GM18505 (cell line): ENCODE measurements around the gene USP31.

Experiments used
- ATAC-seq: cut with Tn5 transposase; IDR thresholded peaks from one replicate; pipeline ENCODE4 v1.9.1; 2021; ENCODE audit not compliant: unreplicated experiment
- POLR2A ChIP-seq: IDR thresholded peaks from 4 replicates; pipeline ENCODE4 v1.6.1; 2011; ENCODE audit warnings: borderline replicate concordance; ENCODE audit not compliant: insufficient read depth, insufficient read length; ENCODE audit errors: extremely low read depth

Gene USP31

GRCh38 chr16:23068079-23068736, 81.0 kb downstream of the USP31 start:
- no peak for ATAC-seq
- TF ChIP-seq POLR2A: no peak

- ATAC-seq: no peak
- no peak for TF ChIP-seq POLR2A
Measured at GRCh38 chr16:23066676-23067075, 82.6 kb downstream of the USP31 start.

GRCh38 chr16:23064639-23065038, 84.6 kb downstream of the USP31 start:
- ATAC-seq: no peak

GRCh38 chr16:23062524-23062923, 86.7 kb downstream of the USP31 start:
- TF ChIP-seq POLR2A: no peak
- no peak for ATAC-seq

More at GRCh38 chr16:23064639-23065038, 84.6 kb downstream of the USP31 start:
- TF ChIP-seq POLR2A: no peak

GRCh38 chr16:23061669-23062068, 87.6 kb downstream of the USP31 start:
- no peak for ATAC-seq

GRCh38 chr16:23060458-23061320, 88.6 kb downstream of the USP31 start:
- TF ChIP-seq POLR2A: no peak
- no peak for ATAC-seq

More at GRCh38 chr16:23061669-23062068, 87.6 kb downstream of the USP31 start:
- TF ChIP-seq POLR2A: no peak

- TF ChIP-seq POLR2A: no peak
- no peak for ATAC-seq
Measured at GRCh38 chr16:23059433-23059832, 89.8 kb downstream of the USP31 start.

- ATAC-seq: no peak
- TF ChIP-seq POLR2A: no peak
Measured at GRCh38 chr16:23058576-23058975, 90.7 kb downstream of the USP31 start.

- no peak for TF ChIP-seq POLR2A
- no peak for ATAC-seq
Measured at GRCh38 chr16:23057013-23057596, 92.1 kb downstream of the USP31 start.

GRCh38 chr16:23055481-23055880, 93.8 kb downstream of the USP31 start:
- no peak for ATAC-seq
- no peak for TF ChIP-seq POLR2A

GRCh38 chr16:23052908-23053580, 96.2 kb downstream of the USP31 start:
- ATAC-seq: no peak
- no peak for TF ChIP-seq POLR2A

GRCh38 chr16:23052221-23052620, 97.0 kb downstream of the USP31 start:
- no peak for TF ChIP-seq POLR2A
- no peak for ATAC-seq

GRCh38 chr16:23051587-23051986, 97.7 kb downstream of the USP31 start:
- ATAC-seq: no peak
- no peak for TF ChIP-seq POLR2A
